ENCODE data around the gene MMP28.
"Not testable (repeated sequence)": the region's sequence is repeated elsewhere in the genome, so short reads cannot be mapped to it uniquely, and the experiment has no call there.

Gene MMP28

GRCh38 chr17:35765086-35765710 lies 30.2 kb downstream of the MMP28 start:
- no peak for DNase-seq

- DNase-seq, result peak; percentile 74
Observed at GRCh38 chr17:35764123-35764991, 31.1 kb downstream of the MMP28 start.

DNA sequence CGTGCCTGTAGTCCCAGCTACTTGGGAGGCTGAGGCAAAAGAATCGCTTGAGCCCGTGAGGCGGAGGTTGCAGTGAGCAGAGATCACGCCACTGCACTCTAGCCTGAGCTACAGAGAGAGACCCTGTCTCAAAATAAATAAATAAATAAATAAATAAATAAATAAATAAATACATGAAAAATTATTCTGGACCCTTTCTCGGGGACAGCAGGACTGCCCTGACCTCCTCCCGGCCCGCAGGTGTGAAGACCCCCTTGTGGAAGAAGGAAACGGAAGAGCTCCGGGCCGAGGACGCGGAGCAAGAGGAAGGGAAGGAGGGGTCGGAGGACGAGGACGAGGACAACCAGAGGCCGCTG lies 31.7 kb downstream of the MMP28 start:
- DNase-seq, result no peak

DNA sequence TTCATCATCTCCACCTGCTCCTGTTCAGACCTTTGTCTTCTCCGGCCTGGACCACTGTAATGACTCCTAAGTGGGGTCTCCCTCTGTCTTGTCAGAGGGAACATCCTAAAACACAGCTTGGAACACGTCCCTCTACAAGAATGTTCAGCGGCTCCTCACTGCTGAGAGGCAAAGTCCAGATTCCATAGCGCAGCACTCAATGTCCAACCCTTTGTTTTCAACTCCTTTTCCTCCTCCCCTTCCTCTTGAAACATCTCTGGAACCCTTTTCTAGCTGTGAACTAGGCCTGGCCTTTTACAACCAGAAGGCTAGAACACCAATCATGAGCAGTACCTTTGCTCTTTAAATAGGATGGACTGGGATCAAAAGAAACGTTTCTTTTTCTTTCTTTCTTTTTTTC lies 33.8 kb downstream of the MMP28 start:
- DNase-seq, result no peak

- DNase-seq, result no peak
Observed at GRCh38 chr17:35760587-35760986, 34.9 kb downstream of the MMP28 start, which contains the start of gene C17orf50. C17orf50 (plus strand) TSS chr17:35760887; CDS start chr17:35760942, 55 bp downstream.

GRCh38 chr17:35757243-35757642 lies 38.2 kb downstream of the MMP28 start:
- DNase-seq, result no peak

DNA sequence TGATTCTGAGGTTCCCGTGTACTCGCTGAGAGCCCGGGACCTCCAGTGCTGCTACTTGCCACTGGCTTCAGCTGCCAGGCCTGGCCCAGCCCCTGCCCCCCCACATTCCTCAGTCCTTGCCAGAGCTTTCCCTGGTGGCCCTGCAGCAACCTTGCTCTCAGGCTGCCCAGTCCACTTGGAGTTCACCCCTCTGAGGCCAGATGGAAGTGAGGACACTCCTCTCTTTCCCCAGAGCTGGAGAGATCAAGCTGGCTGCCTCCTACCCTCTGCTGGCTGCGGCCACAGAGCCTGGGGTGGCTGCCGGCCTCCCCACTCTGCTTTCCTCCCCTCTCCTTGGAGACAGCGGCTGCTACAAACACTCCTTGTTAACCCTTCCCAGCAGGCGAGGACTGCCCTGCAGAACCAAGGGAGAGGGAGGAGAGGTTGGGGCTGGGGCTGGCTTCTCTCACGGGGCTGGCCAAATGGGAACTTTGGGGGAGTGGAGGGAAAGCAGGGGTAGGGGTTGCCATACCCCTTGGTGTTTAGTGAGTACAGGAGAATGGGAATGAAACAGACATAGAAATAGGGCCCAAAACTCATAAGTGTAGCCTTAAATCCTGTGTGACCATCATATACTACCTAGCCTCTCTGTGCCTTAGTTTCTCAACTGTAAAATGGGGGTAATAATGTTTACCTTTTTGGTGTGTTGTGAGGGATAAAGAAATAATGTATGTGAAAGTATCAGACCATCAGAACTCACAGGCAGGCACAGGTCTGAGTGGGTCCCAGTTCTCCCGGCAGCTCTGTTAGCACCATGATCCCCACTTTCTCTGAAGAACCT lies 42.3 kb downstream of the MMP28 start, which contains the start of gene GAS2L2:
Gene GAS2L2, minus strand, starts transcription at position 295 of the 820 bp plus-strand sequence. CDS start 389 bp downstream, outside the sequence.
- DNase-seq, result no peak

DNA sequence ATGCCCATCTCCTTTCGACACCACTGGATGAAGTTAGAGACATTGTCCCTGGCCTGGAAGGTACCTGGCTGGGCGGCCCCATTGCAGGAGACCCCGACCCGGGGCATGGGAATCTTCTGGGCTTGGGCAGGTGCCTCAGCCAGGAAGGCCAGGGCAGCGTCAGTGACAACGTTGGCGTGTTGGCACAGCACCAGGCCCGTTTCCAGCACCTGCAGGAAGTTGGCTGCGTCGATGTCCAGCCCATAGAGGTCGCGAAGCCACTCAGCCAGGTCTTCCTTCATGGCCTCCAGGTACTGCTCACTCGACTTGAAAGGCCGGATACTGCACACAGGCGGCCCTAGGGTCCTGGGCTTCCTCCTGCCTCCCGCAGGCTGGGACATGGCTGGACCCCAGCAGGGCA lies 43.0 kb downstream of the MMP28 start:
- no peak for DNase-seq

GRCh38 chr17:35751541-35751940 lies 43.9 kb downstream of the MMP28 start:
- not testable (repeated sequence) for DNase-seq

DNA sequence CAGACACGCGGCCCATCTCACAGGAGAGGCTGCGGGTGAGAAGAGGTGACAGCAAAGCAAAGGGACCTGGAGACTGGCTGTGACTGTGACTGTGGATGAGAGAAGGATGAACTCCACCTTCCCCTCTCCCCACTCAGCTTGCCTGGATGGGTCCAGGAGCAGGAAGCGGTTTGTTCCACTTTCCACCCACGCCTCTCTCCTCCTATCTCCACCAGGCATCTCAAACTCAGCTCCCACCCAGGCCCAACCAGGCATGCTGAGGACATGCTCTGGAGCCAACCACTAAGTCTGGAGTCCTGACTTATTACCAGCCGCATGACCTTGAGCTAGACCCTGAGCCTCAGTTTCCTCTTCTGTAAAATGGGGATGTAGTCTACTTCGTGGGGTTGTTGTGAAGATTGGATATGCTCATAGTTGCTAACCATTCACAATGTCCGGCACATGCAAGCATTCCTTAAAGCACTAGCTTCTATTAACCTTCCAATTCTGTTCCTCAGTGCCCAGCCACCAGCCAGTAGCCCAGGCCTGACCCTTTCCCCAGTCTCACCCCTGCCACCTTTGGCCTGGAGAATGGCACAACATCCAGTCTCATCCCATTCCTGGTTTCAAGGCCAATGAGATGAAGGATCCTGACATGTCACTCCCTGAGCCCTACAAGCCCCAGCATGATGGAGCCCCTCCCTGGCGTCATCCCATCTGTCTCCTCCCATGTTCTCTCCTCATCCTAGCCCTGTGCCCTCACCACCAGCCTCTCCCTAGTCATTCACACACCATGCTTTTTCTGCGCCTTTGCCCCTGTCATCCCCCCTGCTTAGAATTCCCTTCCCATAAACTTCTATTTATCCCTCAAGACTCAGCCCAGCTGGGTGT lies 44.7 kb downstream of the MMP28 start:
- DNase-seq, result no peak

- DNase-seq, result no peak
Observed at GRCh38 chr17:35749560-35750412, 45.7 kb downstream of the MMP28 start.

DNA sequence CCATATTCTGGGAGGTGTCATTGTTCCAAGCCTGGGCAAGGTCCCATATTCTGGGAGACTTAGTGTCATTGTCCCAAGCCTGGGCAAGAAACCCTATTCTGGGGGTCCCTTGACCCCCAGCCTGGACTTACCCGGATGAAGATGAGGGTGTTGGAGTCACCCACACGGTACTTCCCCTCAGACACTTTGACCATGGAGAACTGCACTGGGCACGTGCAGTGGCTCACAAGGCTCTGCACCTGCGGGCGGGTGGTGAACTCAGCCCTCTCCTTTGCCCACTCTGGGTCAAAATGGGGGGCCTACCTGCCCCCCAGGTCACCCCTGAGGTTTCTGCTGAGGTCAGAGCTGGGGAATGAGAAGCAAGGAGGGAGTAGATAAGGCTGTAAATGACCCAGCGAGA lies 46.5 kb downstream of the MMP28 start:
- DNase-seq, result no peak

DNA sequence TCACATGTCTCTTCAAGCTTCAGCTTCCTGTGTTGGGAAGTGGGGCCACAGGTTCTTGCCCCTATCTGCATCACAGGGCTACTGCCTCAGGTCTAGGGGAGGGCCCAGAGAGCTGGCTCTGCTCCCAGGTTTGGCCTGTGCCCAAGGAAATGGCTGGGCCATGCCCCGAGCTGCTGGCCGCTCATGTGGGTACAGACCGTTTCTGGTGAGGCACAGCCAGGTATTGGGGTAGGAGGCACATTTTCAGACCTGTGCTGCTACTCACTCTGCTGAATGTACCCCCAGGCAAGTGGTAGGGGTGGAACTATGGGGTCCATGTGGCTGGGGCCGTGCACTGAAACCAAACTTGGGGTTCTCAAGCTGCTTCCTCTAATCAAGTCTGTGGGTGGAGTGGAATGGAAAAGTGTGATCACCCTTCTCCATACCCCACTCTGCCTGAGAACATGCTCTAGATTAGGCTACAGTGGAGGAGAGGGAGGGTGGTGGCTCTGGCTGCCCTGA lies 47.0 kb downstream of the MMP28 start:
- no peak for DNase-seq

GRCh38 chr17:35747540-35748017 lies 47.9 kb downstream of the MMP28 start:
- DNase-seq, result peak; percentile 31

- DNase-seq, result no peak
Observed at GRCh38 chr17:35745749-35746320, 49.6 kb downstream of the MMP28 start.

GRCh38 chr17:35745246-35745645 lies 50.2 kb downstream of the MMP28 start:
- no peak for DNase-seq

- no peak for DNase-seq
Observed at GRCh38 chr17:35744830-35745229, 50.6 kb downstream of the MMP28 start.

GRCh38 chr17:35743626-35744328 lies 51.7 kb downstream of the MMP28 start:
- DNase-seq, result no peak

DNA sequence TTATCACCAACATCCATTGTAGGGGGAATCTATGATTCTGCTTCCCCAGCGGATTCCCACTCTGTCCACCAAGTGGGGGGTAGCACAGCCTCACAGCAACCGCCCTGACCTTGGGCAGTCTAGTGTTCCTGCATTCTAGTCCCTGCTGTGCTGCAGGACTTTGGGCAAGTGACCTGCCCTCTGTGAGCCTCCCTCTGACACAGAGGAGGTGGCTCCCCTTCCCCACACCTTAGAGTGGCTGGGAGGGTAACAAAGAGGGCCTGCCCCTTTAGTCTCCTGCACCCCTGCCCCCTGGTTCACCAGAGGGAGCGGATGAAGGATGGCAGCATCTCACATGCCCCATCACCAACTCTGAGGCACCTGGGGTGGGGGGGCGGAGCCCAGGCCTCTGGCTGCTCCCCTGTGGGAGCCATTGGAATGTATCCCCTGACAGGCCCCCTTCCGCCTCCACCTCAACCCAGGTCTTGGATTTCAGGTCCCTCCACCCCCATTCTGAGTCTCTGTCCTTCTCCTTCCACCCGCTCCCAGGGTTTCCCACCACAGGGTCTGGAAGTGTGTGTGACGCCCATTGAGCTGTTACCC lies 52.5 kb downstream of the MMP28 start:
- no peak for DNase-seq

GRCh38 chr17:35742496-35742895 lies 52.9 kb downstream of the MMP28 start:
- DNase-seq, result no peak
